CD1c-positive myeloid dendritic cell (primary cell): ENCODE measurements around the gene MTCL1.

Experiments used
- DNase-seq: peaks from one replicate; pipeline ENCODE4 v3.0.0-alpha.2; 2016; ENCODE audit errors: extremely low spot score

MTCL1 gene

GRCh38 chr18:8771930-8772329 lies 66.6 kb downstream of the MTCL1 start:
- DNase-seq, result no peak

- no peak for DNase-seq
Measured at GRCh38 chr18:8773980-8774379, 68.6 kb downstream of the MTCL1 start.

DNA sequence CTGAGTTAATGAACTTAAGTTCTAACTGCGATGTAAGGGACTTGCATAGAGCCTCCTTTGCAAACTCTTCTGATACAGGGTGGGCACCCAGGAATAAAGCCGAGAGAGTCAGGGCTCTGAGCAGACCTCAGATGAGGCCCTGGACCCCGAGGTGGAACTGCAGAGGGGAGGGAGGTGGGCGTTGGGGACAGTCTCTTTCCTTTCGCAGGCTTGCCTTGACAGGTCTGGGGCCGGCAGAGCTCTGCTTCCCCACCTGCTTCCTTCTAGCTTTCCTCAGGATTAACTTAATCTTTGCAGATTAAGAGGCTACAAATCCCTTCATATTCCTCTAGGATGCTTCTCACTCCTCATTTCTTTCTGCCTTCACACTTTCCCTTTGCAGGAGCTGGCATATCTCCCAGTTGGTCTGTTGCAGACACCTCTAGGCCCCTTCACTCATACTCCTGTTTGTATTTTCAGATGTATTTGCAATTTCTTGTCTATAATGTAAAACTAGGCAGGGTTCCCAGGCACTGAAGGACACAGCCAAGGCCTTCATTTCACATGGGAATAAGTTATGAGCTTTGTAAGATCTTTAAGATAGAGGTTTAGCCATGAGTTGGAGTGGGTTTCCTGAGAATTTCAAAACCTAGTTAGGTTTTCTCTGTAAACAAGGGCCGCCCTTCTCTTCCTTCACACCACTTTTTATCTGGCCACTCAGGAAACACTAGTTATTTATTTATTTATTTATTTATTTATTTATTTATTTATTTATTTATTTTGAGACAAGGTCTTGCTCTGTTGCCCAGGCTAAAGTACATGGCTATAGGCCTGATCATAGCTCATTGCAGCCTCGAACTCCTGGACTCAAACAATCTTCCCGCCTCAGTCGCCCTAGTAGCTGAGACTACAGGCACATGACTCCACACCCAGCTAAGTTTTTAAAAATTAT lies 70.9 kb downstream of the MTCL1 start:
- DNase-seq, result no peak

DNA sequence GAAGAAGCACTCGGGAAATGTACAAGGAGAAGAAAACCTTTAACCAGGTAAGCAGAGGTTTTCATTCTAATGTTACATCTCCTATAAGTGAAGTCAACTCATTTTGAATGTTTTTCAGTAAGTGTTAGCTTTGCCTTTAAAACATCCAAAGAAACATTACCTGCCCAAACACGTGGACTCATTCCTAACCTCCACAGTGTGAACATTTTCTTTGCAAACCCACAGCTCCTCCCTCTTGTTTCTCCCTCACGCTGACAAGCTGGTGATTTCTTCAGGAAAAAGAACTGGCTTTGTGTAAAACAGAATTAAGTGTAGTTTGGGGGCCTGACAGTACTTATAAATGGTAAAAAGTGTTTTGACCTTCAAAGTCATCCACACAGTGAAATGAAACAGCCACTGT lies 72.5 kb downstream of the MTCL1 start:
- no peak for DNase-seq

- no peak for DNase-seq
Measured at GRCh38 chr18:8778386-8778785, 73.0 kb downstream of the MTCL1 start.

GRCh38 chr18:8778824-8779223 lies 73.5 kb downstream of the MTCL1 start:
- DNase-seq, result no peak

DNA sequence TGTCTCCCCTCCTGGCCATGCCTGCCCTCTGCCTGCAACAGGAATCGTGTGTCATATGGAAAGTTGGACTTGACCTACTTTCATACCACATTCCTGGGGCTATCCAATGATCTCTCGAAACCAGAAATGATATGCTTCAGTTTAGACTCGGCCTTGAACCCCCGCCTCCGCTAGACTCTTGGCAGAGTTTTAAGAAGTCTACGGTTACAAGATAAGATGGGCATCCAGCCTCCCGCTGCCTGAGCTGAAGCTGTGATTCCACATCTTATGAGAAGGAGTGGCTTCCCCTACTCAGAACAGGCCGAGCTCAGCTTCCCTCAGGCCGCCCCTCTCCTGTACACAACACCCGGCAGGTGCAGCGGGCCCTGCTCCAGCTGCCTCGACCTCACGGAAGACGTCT lies 73.9 kb downstream of the MTCL1 start:
- no peak for DNase-seq

- DNase-seq, result no peak
Measured at GRCh38 chr18:8780227-8780626, 74.9 kb downstream of the MTCL1 start.

DNA sequence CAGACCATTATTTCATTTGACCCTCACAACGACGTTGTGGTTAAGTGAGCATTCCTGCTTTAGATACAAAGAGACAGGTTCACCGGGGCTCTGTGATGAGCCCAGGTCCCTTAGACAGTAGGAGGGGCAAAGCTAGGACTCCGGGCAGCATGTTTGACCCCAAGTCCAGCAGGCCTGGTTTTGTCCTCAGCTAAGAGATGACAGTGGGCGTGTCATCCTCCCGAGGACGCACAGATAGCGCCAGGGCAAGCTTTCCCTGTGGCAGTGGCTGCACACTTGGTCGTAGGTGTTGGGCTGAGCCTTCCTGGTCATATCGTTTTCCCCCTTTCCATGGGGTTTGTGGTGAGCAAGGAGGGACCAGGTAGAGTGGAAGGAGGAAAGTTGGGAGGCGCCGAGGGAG lies 76.3 kb downstream of the MTCL1 start:
- no peak for DNase-seq

DNA sequence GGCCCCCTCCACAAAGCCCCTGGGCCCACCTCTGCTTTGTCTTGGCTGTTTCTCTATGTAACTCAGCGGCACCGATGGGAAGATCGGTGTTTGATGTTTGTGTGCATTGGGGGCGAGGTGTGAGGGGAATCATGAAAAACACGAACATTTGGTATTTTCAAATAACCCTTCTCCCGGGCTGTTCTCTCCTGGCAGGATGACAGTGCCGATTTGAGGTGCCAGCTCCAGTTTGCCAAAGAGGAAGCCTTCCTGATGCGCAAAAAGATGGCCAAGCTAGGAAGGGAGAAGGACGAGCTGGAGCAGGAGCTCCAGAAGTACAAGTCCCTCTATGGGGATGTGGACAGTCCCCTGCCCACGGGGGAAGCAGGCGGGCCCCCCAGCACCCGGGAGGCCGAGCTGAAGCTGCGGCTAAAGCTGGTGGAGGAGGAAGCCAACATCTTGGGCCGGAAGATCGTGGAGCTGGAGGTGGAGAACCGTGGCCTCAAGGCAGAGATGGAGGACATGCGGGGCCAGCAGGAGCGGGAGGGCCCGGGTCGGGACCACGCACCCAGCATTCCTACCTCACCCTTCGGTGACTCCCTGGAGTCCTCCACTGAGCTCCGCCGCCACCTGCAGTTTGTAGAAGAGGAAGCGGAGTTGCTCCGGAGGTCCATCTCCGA lies 78.1 kb downstream of the MTCL1 start:
- DNase-seq, result no peak

DNA sequence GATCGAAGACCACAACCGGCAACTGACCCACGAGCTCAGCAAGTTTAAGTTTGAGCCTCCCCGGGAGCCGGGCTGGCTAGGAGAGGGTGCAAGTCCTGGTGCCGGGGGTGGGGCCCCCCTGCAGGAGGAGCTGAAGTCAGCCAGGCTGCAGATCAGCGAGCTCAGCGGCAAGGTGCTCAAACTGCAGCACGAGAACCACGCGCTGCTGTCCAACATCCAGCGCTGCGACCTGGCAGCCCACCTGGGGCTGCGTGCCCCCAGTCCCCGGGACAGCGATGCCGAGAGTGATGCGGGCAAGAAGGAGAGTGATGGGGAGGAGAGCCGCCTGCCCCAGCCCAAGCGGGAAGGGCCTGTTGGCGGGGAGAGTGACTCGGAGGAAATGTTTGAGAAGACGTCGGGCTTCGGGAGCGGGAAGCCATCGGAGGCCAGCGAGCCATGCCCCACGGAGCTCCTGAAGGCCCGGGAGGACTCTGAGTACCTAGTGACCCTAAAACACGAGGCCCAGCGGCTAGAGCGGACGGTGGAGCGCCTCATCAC lies 78.7 kb downstream of the MTCL1 start:
- DNase-seq, result no peak

GRCh38 chr18:8785261-8785660 lies 79.9 kb downstream of the MTCL1 start:
- no peak for DNase-seq

- no peak for DNase-seq
Measured at GRCh38 chr18:8785855-8786482, 80.6 kb downstream of the MTCL1 start.

- peak; percentile 29 for DNase-seq
Measured at GRCh38 chr18:8786483-8787370, 81.4 kb downstream of the MTCL1 start.

DNA sequence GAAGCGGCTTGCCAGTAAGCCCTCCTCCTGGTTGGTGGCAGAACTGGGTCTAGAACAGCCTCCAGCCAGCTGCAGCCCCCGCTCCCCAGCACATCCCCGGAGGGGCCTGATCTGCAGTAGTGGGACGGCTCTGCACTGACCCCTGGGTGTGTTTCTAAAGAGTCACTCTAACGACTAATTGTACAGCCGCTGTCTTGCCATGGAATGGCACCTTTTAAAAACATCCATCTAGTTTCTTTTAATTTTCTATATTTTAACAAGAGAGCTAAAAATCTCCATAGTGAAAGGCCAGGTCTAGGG lies 82.0 kb downstream of the MTCL1 start:
- no peak for DNase-seq

- no peak for DNase-seq
Measured at GRCh38 chr18:8787794-8788193, 82.4 kb downstream of the MTCL1 start.

DNA sequence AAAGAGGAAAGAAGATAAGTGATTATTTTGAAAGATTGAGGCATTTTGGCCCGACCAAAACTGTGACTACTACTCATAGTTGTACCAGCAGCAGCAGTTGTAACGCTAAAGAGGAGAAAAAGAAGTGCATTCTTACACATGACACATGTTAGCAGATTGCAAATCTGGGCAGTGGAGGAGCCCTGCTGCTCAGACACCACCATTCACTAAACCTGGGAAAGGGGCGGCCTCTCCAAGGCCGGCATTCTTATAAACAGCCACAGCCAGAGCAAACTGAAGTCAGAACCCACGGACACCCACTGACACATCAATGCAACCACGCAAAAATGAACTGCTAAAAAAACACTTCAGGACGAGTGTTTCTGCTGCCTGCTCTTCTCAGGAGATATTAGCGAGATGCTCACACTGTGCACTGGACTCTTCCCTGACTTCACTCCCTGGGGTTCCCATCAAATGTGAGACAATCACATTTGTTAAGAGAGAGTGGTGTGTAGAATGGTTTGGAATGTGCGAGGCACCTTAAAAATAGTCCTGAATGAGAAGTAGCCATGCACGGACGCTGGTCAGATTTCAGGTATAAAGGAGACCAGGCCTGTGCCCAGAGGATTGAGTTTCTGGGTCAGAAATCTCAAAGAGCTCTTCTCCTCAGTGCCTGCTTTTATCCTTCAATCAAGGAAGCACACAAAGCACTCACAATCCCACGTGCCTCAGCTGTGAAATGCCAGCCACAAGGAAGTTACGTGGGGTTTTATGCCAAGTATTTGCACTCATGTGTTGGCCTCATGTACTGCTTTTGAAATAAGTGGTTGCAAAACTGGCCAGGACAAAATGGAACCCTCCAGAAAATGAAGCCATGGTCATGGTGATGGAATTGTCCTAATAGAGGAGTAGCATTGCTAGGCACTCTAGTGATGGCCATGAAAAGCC lies 83.4 kb downstream of the MTCL1 start:
- no peak for DNase-seq

DNA sequence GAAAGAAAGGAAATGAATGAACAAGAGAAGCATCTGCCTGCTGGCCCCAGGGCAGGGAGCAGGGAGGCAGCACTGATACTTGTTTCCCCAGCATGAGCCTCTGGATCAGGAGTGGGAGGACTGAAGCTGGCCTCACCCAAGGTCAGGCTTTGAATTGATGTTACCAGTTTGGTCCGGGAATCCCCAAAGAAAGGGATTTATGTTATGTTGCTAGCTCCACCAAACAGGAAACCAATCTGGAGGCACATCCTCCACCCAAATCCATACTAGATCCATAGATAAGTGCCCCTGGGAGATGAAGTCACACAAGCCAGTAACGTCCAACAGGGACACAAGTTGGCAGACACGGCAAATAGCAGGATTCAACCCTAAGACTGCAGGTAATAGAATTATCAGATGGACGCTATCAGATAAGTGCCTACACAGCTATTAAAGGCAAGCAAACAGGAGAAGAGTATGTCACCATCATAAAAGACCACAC lies 85.9 kb downstream of the MTCL1 start:
- no peak for DNase-seq

DNA sequence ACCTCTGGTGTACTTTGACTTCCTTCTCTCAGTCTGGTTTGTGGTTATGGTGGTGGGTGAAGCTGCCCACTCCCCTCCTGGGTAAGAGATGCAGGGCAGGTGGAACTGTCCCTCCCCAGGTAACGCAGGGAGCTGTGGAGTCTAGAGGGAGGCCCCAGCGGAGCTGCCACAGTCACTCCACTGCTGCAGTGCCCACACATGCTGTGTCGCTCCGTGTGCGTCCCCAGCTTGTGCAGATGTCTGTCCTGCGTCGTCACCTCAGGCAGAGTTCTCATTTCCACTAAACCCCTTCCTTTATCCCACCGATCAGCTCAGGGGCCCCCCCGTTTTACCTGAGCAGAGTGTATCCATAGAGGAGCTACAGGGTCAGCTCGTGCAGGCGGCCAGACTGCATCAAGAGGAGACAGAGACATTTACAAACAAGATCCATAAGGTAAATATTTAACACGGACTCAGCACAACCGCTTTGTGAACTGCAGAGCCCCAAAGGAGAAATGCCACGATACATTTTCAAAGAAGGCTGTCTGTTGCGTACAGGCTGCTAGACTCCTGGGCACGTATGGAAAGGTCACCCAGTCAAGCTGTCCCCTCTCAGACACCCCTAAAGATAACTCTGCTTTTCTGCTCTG lies 87.4 kb downstream of the MTCL1 start:
- DNase-seq, result no peak
